RCC 7860 (cell line): ENCODE data around the gene PATJ.
"Not testable (repeated sequence)": the region's sequence is repeated elsewhere in the genome, so short reads cannot be mapped to it uniquely, and the experiment has no call there.

Source experiments
- DNase-seq: peaks from one replicate; pipeline ENCODE4 v3.0.0-alpha.2; 2015; ENCODE audit warnings: low spot score
- FAIRE-seq: peaks from 2 replicates; lab custom pipeline; 2012; peaks lifted over from hg19 to GRCh38; lab: Jason Lieb, UNC

Gene PATJ

DNA sequence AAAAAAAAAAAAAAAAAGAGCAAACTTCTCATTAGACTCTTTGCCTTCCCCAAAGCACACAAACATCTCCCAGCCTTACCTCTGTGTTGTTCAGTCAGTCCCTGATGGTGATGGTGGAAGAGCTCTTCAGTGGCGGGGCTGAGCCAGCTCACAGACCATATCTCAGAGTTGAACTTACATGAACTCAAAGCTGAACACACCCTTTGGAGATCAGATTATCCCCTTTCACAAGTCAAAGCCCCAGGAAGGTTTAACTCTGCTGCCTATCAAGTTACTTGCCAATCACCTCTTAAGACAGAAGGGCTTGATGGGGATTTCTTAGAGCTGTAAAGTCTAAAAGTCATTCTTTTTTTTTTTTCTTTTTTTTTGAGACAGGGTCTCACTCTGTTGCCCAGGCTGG, 397.1 kb downstream of the PATJ start:
- no peak for DNase-seq
- FAIRE-seq, result no peak

DNA sequence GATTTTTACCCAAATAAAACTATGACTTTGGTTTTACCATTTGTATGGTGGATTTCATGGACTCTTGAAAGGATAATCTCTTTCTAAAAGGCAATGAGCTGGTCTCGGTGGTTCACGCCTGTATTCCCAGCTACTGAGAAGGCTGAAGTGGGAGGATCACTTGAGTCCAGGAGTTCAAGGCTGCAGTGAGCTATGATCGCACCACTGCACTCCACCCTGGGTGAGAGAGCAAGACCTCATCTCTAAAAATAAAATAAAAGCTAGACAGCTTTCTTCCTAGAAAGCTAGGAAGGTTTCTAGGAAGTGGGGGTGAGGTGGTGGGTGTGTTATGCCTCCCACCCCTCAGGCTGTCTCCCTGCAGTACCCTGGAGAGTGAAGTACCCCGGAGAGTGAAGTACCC, 398.4 kb downstream of the PATJ start:
- DNase-seq (no peak), FAIRE-seq (no peak)

DNA sequence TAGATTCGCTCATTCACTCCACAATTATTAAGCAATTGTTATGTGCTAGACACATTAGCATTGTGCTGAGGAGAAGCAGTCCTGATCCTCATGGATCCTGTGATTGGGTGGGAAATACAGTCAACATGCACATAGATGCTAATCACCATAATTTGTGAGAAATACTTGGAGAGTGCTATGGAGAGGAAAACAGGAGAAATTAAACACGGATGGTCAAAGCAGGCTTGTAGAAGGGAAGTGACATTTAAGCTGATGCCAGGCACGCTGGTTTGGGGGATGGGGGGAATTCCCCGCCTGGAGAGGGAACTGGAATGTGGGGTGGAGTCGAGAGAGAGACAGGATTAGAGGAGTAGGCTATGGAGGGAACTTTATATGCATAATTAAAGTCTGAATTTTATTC, 400.2 kb downstream of the PATJ start:
- no peak for DNase-seq
- no peak for FAIRE-seq

DNA sequence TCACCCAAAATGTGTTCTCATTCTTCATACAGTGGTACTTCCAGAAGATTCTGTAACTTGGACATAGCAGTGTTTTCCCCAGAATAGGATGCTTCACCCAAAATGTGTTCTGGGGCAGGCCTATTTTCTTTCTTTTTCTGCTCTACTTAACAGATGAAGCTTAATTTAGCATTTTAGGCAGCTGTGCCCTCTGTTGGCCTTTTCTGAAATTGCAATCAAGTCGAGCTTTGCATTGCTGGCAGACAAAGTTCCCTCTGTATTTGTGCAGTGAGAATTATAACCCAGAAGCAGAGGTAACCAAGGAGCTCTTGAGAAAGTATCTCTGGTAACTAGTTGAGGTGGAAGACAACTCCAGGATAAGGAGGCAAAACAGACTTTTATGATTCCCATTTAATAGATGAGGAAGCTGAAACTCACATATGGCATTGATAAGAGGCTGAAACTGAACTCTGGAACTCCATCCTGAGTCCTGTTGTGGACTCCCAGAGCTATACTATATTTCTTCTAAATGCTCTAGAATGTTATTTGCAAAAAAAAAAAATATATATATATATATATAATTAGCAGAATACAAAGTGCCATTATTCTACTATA, 402.1 kb downstream of the PATJ start:
- FAIRE-seq, result peak; percentile 35
- peak; percentile 27 for DNase-seq

DNA sequence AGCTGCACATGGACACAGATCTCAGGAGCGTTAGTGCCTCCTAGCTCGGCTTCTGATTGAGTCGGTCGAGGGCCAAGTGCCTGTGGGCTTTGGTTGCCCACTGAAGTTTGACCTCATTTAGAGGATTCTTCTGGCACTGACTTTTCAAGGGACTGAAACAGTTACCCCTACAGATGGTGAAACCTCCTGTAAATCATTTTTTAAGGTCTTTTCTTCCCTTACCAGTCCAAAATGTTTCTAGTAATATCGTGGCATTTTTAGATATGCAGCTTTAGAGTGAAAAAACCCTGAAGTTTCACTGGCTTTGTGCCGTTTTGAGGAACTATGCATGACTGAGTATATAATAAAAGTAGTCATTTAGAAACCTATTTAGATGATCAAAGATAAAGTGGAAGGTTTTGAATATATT, 417.7 kb downstream of the PATJ start:
- DNase-seq (no peak), FAIRE-seq (no peak)

DNA sequence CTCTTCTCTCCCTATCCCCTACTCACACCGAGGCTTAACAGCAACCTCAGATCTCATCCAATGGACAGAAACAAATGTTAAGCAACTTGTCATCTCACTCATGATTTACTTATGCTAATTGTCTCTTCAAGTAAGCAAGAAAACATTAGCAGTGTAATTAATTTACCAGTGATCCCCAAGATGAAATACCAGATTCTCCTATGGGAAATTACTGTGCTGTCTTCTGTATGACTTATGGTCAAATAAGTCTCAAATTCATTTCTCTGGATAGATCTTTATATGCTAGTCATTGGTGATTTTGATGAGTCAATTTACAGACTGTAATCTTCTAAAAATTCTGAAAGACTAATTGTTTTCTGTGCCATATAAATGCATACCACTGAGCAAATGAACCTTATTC, 419.4 kb downstream of the PATJ start:
- FAIRE-seq, result no peak
- DNase-seq, result no peak

DNA sequence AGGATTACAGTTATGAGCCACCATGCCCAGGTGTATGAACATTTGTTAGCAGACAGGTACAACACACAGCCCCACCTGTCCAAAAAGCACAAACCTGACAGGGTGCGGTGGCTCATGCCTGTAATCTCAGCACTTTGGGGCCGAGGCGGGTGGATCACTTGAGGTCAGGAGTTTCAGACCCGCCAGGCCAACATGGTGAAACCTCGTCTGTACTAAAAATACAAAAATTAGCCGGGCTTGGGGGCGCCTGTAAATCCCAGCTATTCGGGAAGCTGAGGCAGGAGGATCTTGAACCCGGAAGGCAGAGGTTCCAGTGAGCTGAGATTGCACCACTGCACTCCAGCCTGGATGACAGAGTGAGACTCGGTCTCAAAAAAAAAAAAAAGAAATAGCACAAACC, 428.1 kb downstream of the PATJ start:
- not testable (repeated sequence) for DNase-seq, FAIRE-seq

DNA sequence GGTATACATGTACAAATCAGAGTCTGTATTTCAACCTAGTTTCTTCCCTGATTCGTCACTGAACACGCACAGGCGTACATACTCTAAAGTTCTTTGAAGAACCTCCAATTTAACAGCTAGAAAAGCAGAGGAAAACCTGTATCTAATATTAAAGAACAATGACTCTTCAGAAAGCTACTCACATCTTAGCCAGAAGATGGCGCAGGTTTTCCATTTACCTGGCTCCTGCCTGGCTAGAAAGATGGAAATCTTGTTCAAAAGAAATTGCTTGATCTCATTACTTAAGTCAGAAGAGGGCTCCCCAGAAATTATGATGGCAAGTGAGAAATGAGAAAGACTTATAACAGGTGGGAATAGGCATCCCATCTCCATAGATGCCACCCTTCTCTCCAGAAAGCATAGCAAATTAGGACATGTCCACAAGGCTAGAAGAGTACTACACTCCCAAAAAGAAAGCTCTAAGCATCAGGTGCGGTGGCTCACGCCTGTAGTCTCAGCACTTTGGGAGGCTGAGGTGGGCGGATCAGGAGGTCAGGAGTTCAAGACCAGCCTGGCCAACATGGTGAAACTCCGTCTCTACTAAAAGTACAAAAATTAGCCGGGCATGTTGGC, 433.4 kb downstream of the PATJ start:
- DNase-seq (peak; percentile 24), FAIRE-seq (peak; percentile 54)

DNA sequence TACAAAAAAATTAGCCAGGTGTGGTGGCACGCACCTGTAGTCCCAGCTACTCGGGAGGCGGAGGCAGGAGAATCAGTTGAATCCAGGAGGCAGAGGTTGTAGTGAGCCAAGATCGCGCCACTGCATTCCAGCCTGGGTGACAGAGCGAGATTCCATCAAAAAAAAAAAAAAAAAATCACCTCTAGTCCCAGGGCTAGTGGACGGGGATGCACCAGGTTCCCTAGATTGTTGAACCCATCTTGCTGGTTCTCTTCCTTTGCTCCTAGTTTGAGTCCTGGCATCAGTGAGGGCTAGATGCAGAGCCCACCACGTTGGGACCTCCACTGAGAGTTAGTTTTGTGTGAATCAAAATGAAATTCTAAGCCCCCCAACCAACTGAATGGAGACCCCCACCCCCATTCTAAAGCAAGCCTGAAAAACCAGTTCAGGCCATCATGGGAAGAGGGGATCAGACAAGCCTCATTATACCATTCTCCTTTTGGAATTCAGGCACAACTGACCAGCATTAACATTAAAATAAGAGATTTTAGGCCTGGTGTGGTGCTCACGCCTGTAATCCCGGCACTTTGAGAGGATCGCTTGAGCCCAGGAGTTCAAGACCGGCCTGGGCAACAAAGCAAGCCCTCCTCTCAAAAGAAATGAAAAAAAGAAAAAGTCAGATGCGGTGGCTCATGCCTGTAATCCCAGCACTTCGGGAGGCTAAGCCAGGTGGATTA, 434.5 kb downstream of the PATJ start:
- no peak for FAIRE-seq
- no peak for DNase-seq

DNA sequence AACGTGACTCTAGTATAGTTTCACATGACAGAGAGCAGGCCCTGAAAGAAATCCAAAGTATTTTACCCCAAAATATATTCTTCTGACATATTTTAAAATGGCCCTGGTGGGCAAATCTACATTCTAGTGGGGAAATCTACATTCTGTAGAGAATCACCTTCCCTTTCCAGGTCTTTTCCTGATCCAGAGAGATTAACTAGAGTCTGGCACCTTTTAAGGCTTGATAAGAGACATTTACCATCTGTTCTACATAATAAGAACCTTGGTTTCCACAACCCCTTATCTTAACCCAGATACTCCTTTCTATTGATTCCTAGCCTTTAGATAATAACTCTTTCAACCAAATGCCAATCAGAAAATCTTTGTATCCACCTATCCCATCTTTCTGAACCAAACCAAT, 435.3 kb downstream of the PATJ start:
- FAIRE-seq (no peak), DNase-seq (no peak)

DNA sequence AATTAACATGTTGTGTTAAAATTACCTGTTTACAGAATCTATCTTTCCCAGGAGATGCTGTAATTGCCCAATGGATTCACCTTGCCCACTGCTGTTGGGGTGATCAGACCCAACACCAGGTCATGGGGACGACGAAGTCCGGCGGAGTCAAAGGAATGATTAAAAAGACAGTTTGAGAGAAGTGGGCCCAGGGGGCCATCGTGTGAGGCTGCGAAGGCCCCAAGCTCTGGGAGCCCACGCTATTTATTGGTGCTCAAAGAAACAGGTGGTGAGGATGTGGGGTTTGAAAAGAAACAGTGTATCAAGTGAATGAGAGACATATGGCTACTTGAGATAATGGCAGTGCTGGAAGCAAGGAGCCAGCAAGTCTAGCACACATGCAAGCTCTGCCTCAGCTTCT, 436.1 kb downstream of the PATJ start:
- DNase-seq, result no peak
- no peak for FAIRE-seq

DNA sequence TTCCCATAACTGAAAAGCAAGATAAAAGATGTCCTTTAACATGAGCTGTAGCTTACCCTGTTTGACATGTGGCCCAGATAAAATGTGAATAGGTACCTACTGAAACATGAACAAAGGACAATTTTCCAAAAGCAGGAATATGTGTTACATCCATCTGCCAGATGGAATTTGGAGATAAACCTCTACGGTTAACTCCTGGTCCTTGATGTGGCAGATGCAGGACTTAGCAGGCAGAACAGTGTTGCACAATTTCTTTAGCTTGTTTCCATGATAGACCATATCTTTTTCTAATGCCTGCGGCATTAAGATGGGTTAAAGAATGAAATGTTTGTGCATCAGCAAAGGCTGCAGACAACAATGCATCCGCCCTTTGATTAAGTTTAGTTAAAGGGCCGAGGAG, 437.8 kb downstream of the PATJ start:
- not testable (repeated sequence) for FAIRE-seq, DNase-seq

DNA sequence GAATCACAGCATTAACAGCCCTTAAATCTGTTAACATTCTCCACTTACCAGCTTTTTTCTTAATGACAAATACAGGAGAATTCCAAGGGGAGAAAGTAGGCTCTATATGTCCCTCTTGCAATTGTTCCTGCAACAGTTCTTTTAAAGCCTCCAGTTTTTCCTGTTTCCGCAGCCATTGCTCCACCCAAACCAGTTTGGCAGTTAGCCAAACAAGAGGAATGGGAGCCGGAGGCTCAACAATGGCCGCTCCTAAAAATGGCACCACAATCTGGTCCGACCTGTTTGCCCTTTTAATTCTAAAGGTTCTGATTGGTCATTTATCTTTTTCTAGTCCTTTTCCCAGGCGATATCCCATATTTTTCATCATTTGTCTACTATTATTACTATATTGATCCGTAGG, 438.4 kb downstream of the PATJ start:
- FAIRE-seq, result no peak
- no peak for DNase-seq

DNA sequence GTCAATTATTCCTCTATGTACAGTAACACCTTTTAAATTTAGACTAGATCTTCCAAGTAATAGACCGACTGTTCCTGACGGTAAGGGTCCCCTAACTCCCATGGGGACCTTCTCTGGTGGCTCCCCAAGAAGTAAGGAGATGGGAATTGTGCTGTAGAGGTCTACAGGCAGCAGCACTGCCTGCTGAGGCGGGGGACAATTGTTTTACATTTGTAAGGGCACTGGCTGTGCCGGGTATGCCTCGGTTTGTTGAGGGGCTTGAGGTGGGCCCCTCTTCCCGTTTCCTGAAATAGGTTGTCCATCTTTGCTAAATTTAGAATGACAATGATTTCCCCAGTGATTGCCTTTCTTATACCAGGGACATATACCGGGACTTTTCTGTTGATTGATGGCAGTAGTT, 439.3 kb downstream of the PATJ start:
- DNase-seq (no peak), FAIRE-seq (no peak)

DNA sequence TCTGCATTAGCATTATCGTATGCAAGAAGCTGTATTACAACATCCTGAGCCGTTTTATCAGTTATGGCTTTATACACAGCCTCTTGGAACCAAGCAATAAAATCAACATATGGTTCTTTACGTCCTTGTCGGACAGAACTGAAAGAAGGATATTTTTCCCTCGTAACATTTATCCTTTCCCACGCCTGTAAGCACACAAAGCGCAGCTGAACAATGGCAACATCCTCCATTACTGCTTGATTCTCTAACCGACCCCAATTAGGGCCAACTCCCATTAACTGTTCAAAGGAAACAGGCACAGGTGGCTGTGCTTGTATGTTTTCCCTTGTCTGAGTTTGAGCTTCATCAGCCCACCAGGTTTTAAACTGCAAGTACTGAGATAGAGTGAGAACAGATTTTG, 439.9 kb downstream of the PATJ start:
- not testable (repeated sequence) for FAIRE-seq, DNase-seq

DNA sequence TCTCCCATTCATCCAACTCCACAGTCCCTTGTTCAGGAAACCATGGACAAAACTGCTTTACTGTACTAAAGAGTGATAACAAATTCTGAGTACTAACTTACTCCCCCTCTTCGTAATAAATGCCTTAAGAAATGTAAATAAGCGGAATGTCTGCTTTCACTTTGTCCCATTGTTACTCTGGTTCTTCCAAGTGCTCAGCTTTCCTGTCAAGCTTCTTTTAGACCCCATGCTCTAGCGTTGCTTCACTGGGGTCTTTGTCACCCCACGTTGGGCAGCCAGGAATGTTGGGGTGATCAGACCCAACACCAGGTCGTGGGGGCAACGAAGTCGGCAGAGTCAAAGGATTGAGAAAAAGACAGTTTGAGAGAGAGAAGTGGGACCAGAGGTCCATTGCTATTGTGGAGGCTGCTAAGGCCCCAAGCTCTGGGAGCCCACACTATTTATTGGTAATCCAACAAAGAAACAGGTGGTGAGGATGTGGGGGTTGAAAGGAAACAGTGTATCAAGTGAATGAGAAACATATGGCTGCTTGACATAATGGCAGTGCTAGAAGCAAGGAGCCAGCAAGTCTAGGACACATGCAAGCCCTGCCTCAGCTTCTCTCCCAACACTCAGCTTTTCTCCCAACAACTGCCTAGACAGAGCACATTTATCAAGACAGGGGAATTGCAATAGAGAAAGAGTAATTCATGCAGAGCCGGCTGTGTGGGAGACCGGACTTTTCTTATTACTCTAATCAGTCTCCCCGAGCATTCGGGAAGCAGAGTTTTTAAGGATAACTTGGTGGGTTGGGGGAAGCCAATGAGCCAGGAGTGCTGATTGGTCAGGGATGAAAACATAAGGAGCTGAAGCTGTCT, 441.1 kb downstream of the PATJ start:
- not testable (repeated sequence) for FAIRE-seq, DNase-seq

DNA sequence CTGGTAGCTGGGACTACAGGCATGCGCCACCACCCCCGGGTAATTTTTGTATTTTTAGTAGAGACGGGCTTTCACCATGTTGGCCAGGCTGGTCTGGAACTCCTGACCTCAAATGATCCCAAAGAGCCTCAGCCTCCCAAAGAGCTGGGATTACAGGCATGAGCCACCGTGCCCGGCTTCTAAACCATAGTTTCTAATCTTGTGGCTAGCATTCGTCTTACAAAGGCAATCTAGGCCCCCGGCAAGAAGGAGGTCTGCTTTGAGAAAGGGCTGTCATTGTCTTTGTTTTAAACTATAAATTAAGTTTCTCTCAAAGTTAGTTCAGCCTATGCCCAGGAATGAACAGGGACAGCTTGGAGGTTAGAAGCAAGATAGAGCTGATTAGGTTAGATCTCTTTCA, 442.1 kb downstream of the PATJ start:
- DNase-seq, result no peak
- FAIRE-seq, result no peak

DNA sequence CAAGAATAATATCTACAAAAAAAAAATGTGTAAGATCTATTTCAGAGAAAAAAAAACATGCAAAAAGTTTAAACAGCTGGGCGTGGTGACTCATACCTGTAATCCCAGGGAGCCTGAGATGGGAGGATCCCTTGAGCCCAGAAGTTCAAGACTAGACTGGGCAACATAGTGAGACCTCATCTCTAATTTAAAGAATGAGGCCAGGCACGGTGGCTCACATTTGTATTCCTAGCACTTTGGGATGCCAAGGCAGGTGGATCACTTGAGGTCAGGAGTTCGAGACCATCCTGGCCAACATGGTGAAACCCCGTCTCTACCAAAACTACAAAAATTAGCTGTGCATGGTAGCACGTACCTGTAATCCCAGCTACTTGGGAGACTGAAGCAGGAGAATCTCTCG, 443.0 kb downstream of the PATJ start:
- not testable (repeated sequence) for FAIRE-seq, DNase-seq

DNA sequence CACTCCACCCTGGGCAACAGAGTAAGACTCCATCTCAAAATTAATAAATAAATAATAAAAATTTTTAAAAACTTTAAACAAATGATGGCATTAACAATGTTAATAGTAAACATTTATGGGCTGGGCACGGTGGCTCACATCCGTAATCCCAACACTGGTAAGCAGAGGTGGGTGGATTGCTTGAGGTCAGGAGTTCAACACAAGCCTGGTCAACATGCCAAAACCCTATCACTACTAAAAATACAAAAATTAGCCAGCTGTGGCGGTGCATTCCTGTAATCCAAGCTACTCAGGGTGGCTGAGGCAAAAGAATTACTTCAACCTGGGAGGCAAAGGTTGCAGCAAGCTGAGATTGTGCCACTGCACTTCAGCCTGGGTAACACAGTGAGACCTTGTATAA, 443.4 kb downstream of the PATJ start:
- FAIRE-seq (no peak), DNase-seq (no peak)

DNA sequence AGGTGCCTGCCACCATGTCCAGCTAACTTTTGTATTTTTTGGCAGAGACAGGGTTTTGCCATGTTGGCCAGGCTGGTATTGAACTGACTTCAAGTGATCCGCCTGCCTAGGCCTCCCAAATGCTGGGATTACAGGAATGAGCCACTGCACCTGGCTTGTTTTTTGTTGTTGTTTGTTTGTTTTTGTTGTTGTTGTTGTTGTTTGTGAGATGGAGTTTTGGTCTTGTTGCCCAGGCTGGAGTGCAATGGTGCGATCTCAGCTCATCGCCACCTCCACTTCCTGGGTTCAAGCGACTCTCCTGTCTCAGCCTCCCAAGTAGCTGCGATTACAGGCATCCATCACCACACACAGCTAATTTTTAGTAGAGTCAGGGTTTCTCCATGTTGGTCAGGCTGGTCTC, 445.3 kb downstream of the PATJ start:
- no peak for DNase-seq
- FAIRE-seq, result no peak

DNA sequence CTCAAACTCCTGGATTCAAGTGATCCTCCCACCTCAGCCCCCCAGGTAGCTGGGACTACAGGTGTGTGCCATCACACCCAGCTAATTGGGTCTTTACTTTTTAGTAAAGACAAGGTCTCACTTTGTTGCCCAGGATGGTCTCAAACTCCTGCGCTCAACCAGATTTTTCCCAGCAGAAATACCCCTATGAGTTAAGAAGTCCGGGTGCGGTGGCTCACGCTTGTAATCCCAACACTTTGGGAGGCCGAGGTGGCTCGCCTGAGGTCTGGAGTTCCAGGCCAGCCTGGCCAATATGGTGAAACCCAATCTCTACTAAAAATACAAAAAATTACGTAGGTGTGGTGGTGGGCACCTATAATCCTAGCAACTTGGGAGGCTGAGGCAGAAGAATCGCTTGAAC, 445.8 kb downstream of the PATJ start:
- no peak for FAIRE-seq
- no peak for DNase-seq
